ENCODE measurements around the gene TEK.

The TEK gene

GRCh38 chr9:27117489-27118135 is 8.6 kb downstream of the TEK start:
- DNase-seq (ENCODE audit: low read depth) = no peak
- H3K4me3 ChIP-seq (ENCODE audit: low read depth, low read length) = no peak overlapping the region

GRCh38 chr9:27118916-27119315 is 9.9 kb downstream of the TEK start:
- no peak overlapping the region for H3K4me3 ChIP-seq (ENCODE audit: low read depth, low read length)
- DNase-seq (ENCODE audit: low read depth) = no peak
- TF ChIP-seq MAX (IDR thresholded peaks at IDR 0.05; ENCODE audit: low read depth, low read length) (no peak), POLR2A (IDR thresholded peaks at IDR 0.05; ENCODE audit: extremely low read depth, insufficient read length) (no peak), MYC (IDR thresholded peaks at IDR 0.05; ENCODE audit: low read depth, low read length) (no peak), CTCF (IDR thresholded peaks at IDR 0.05; ENCODE audit: low read depth, low read length) (no peak)

More at GRCh38 chr9:27117489-27118135, 8.6 kb downstream of the TEK start:
- no peak for TF ChIP-seq CTCF (IDR thresholded peaks at IDR 0.05; ENCODE audit: low read depth, low read length)
- no peak for TF ChIP-seq MYC (IDR thresholded peaks at IDR 0.05; ENCODE audit: low read depth, low read length)
- TF ChIP-seq POLR2A (IDR thresholded peaks at IDR 0.05; ENCODE audit: extremely low read depth, insufficient read length) = no peak
- TF ChIP-seq MAX (IDR thresholded peaks at IDR 0.05; ENCODE audit: low read depth, low read length) = no peak

GRCh38 chr9:27124151-27124550 is 15.1 kb downstream of the TEK start:
- no peak for TF ChIP-seq MYC (IDR thresholded peaks at IDR 0.05; ENCODE audit: low read depth, low read length)
- TF ChIP-seq CTCF (IDR thresholded peaks at IDR 0.05; ENCODE audit: low read depth, low read length) = no peak
- no peak for TF ChIP-seq POLR2A (IDR thresholded peaks at IDR 0.05; ENCODE audit: extremely low read depth, insufficient read length)
- no peak for TF ChIP-seq MAX (IDR thresholded peaks at IDR 0.05; ENCODE audit: low read depth, low read length)
- DNase-seq (ENCODE audit: low read depth) = no peak
- H3K4me3 ChIP-seq (ENCODE audit: low read depth, low read length) = no peak overlapping the region

GRCh38 chr9:27125030-27125429 is 16.0 kb downstream of the TEK start:
- no peak for DNase-seq (ENCODE audit: low read depth)
- no peak overlapping the region for H3K4me3 ChIP-seq (ENCODE audit: low read depth, low read length)
- TF ChIP-seq MAX (IDR thresholded peaks at IDR 0.05; ENCODE audit: low read depth, low read length) (no peak), POLR2A (IDR thresholded peaks at IDR 0.05; ENCODE audit: extremely low read depth, insufficient read length) (no peak), CTCF (IDR thresholded peaks at IDR 0.05; ENCODE audit: low read depth, low read length) (no peak), MYC (IDR thresholded peaks at IDR 0.05; ENCODE audit: low read depth, low read length) (no peak)

GRCh38 chr9:27125936-27126335 is 16.9 kb downstream of the TEK start:
- no peak overlapping the region for H3K4me3 ChIP-seq (ENCODE audit: low read depth, low read length)
- TF ChIP-seq POLR2A (IDR thresholded peaks at IDR 0.05; ENCODE audit: extremely low read depth, insufficient read length) (no peak), CTCF (IDR thresholded peaks at IDR 0.05; ENCODE audit: low read depth, low read length) (no peak)
- DNase-seq (ENCODE audit: low read depth) = no peak

- no peak for DNase-seq (ENCODE audit: low read depth)
- TF ChIP-seq MYC (IDR thresholded peaks at IDR 0.05; ENCODE audit: low read depth, low read length) (no peak), POLR2A (IDR thresholded peaks at IDR 0.05; ENCODE audit: extremely low read depth, insufficient read length) (no peak), MAX (IDR thresholded peaks at IDR 0.05; ENCODE audit: low read depth, low read length) (no peak), CTCF (IDR thresholded peaks at IDR 0.05; ENCODE audit: low read depth, low read length) (no peak)
- no peak overlapping the region for H3K4me3 ChIP-seq (ENCODE audit: low read depth, low read length)
Measured at GRCh38 chr9:27126670-27127069, 17.6 kb downstream of the TEK start.
